Measurements from ENCODE around the gene CDKN2B. TPM values are rescaled to one million over a fixed set of nuclear protein-coding genes. Genes with fewer than 3 reads are reported as not detected.
A peak's percentile ranks its signal among the peaks of the same experiment; 100 is the strongest.
"Not testable (repeated sequence)": the region's sequence is repeated elsewhere in the genome, so short reads cannot be mapped to it uniquely, and the experiment has no call there.

The CDKN2B gene
- total RNA-seq, 1 experiment from 2014 or later, result 32.2 TPM

DNA sequence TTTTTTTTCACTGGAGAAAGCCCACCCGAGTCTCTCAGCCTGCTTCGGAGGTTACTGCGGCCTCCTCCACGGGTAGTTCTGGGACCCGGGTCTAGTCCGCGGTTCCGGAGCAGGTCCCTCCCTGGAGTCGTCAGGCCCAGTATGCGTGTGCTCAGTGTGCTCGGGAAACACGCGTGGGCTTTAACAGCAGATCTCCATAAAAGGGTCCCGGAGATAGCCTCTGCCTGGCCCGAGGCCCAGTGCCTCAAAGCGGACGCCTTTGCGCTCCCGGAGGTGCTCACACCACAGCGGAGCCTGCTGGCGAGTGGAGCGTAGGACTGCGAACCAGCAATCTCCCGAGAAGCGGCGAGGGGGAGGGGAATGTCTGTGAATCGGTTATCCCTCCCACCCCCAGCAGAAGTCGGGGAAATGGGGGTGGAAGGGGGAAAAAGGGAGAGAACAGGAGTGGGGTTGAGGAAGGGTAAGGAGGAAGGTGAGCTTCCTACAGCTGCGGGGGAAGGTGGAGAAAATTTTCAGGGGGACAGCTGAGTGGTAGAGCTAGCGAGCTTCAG lies 43.6 kb downstream of the CDKN2B start:
- intact Hi-C loops (cut with micrococcal nuclease), result loop anchor here (2.0 kb wide), 1 partner anchor 153 kb away; no protein-coding TSS in a partner anchor
- Histone ChIP-seq H3K9me3 (ENCODE audit: low read length) (no peaks in the 10 kb centered on the region), H3K27me3 (ENCODE audit: low read length) (no peaks in the 10 kb centered on the region), H3K27ac (ENCODE audit: low read length) (peak overlapping the region; percentile 68), H3K36me3 (ENCODE audit: low read depth, low read length) (peaks cover 7% of the 10 kb centered on the region), H3K4me2 (ENCODE audit: low read length) (peak overlapping the region; percentile 87), H2AFZ (ENCODE audit: low read length) (peak overlapping the region; percentile 61), H3K79me2 (ENCODE audit: low read length) (no peaks in the 10 kb centered on the region), H3K4me3 (ENCODE audit: low read length) (peak overlapping the region; percentile 64), H3K4me1 (ENCODE audit: insufficient read depth, low read length) (no peaks in the 10 kb centered on the region; the same call in 1 of the 2 replicates), H3F3A (ENCODE audit: low read length, unreplicated experiment) (no peaks in the 10 kb centered on the region), H3K9ac (ENCODE audit: low read length) (peak overlapping the region; percentile 84), H3K9me2 (replicated peaks; ENCODE audit: low read length) (no peaks in the 10 kb centered on the region), H4K20me1 (ENCODE audit: low read length) (no peaks in the 10 kb centered on the region)
- ATAC-seq (peak; percentile 83), DNase-seq (peak; percentile 60)
- TF ChIP-seq EZH2phosphoT487 (IDR thresholded peaks at IDR 0.05; ENCODE audit: borderline replicate concordance, low read length) (no peak), CTCF (conservative IDR thresholded peaks at IDR 0.05; ENCODE audit: low read depth, low read length) (peak; percentile 50), EZH2 (IDR thresholded peaks at IDR 0.05; ENCODE audit: low read length, unreplicated experiment) (no peak)
- TSS peak; percentile 89 for BruUV-seq (replicated peaks)
- POLR2A ChIA-PET (ENCODE audit: unreplicated experiment), result interaction anchor here (0.6 kb wide), 1 partner anchor 152 kb away, joined by 3 read pairs; no protein-coding TSS in a partner anchor
- CTCF ChIA-PET, result no interaction called here

GRCh38 chr9:21964925-21965385 lies 44.1 kb downstream of the CDKN2B start:
- ChIA-PET POLR2A (ENCODE audit: unreplicated experiment) (no interaction called here), CTCF (no interaction called here)
- intact Hi-C loops (cut with micrococcal nuclease), result loop anchor here (2.0 kb wide), 1 partner anchor 152 kb away; no protein-coding TSS in a partner anchor
- no peaks in the 10 kb centered on the region for H3K27me3 ChIP-seq (ENCODE audit: low read length)
- peaks cover 4% of the 10 kb centered on the region for H3K36me3 ChIP-seq (ENCODE audit: low read depth, low read length)
- DNase-seq (peak; percentile 13), ATAC-seq (peak; percentile 57)
- TF ChIP-seq CTCF (conservative IDR thresholded peaks at IDR 0.05; ENCODE audit: low read depth, low read length), result no peak
- TF ChIP-seq EZH2 (IDR thresholded peaks at IDR 0.05; ENCODE audit: low read length, unreplicated experiment), result no peak
- TF ChIP-seq EZH2phosphoT487 (IDR thresholded peaks at IDR 0.05; ENCODE audit: borderline replicate concordance, low read length), result no peak
- H3K9ac ChIP-seq (ENCODE audit: low read length), result peak overlapping the region; percentile 84
- H3K27ac ChIP-seq (ENCODE audit: low read length), result peak overlapping the region; percentile 68
- H3K79me2 ChIP-seq (ENCODE audit: low read length), result no peaks in the 10 kb centered on the region
- H3K4me3 ChIP-seq (ENCODE audit: low read length), result peak overlapping the region; percentile 64
- H3K4me2 ChIP-seq (ENCODE audit: low read length), result peak overlapping the region; percentile 87
- H3K9me3 ChIP-seq (ENCODE audit: low read length), result no peaks in the 10 kb centered on the region
- H3K4me1 ChIP-seq (ENCODE audit: insufficient read depth, low read length), result no peaks in the 10 kb centered on the region; the same call in 1 of the 2 replicates
- H2AFZ ChIP-seq (ENCODE audit: low read length), result peak overlapping the region; percentile 61
- no peaks in the 10 kb centered on the region for H4K20me1 ChIP-seq (ENCODE audit: low read length)
- H3K9me2 ChIP-seq (replicated peaks; ENCODE audit: low read length), result no peaks in the 10 kb centered on the region
- BruUV-seq (replicated peaks), result TSS peak; percentile 34
- H3F3A ChIP-seq (ENCODE audit: low read length, unreplicated experiment), result no peaks in the 10 kb centered on the region

DNA sequence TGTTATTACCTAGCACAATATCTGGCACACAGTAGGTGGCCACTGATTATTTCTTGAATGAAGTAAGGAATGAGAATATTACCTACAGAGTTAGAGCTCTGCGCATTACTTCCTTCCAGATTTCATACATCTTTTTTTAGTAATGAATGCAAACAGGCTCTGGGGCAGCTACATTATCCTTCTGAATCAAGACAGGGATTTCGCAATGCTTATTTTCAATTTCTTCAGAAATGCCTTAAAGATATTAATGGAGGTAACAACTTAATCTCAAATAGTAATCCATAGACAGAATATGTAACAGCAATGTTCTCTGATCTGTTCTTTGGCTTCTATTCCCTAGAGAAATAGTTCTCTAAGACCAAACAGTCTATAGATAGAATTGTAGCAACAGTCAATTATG lies 47.5 kb downstream of the CDKN2B start:
- Histone ChIP-seq H3K4me2 (ENCODE audit: low read length) (no peak overlapping the region), H3K9ac (ENCODE audit: low read length) (no peak overlapping the region), H3K9me3 (ENCODE audit: low read length) (no peaks in the 10 kb centered on the region), H3F3A (ENCODE audit: low read length, unreplicated experiment) (no peaks in the 10 kb centered on the region), H3K79me2 (ENCODE audit: low read length) (no peaks in the 10 kb centered on the region), H3K4me1 (ENCODE audit: insufficient read depth, low read length) (no peaks in the 10 kb centered on the region; the same call in 1 of the 2 replicates), H4K20me1 (ENCODE audit: low read length) (no peaks in the 10 kb centered on the region), H3K36me3 (ENCODE audit: low read depth, low read length) (no peaks in the 10 kb centered on the region), H3K27me3 (ENCODE audit: low read length) (no peaks in the 10 kb centered on the region), H2AFZ (ENCODE audit: low read length) (no peak overlapping the region), H3K4me3 (ENCODE audit: low read length) (no peak overlapping the region), H3K9me2 (replicated peaks; ENCODE audit: low read length) (no peaks in the 10 kb centered on the region), H3K27ac (ENCODE audit: low read length) (no peak overlapping the region)
- DNase-seq (no peak), ATAC-seq (no peak)
- ChIA-PET POLR2A (ENCODE audit: unreplicated experiment) (no interaction called here), CTCF (no interaction called here)
- no TSS peak for BruUV-seq (replicated peaks)
- intact Hi-C loops (cut with micrococcal nuclease), result no loop called here
- TF ChIP-seq EZH2 (IDR thresholded peaks at IDR 0.05; ENCODE audit: low read length, unreplicated experiment) (no peak), EZH2phosphoT487 (IDR thresholded peaks at IDR 0.05; ENCODE audit: borderline replicate concordance, low read length) (no peak), CTCF (conservative IDR thresholded peaks at IDR 0.05; ENCODE audit: low read depth, low read length) (no peak)

GRCh38 chr9:21959268-21959667 lies 49.8 kb downstream of the CDKN2B start:
- BruUV-seq (replicated peaks); H3K4me2 ChIP-seq (ENCODE audit: low read length); CTCF ChIA-PET; H2AFZ ChIP-seq (ENCODE audit: low read length); H3K36me3 ChIP-seq (ENCODE audit: low read depth, low read length); H3K4me3 ChIP-seq (ENCODE audit: low read length); DNase-seq; H3K9ac ChIP-seq (ENCODE audit: low read length); intact Hi-C loops (cut with micrococcal nuclease); H3K9me2 ChIP-seq (replicated peaks; ENCODE audit: low read length); H3K4me1 ChIP-seq (ENCODE audit: insufficient read depth, low read length); ATAC-seq; H3K9me3 ChIP-seq (ENCODE audit: low read length); H3F3A ChIP-seq (ENCODE audit: low read length, unreplicated experiment); POLR2A ChIA-PET (ENCODE audit: unreplicated experiment); H3K79me2 ChIP-seq (ENCODE audit: low read length); H3K27ac ChIP-seq (ENCODE audit: low read length); H4K20me1 ChIP-seq (ENCODE audit: low read length); H3K27me3 ChIP-seq (ENCODE audit: low read length): not testable (repeated sequence)

Measured in PC-3 (cell line).